GF-D8 (cell line): ENCODE measurements around the gene PFDN2.
"Not testable (repeated sequence)": the region's sequence is repeated elsewhere in the genome, so short reads cannot be mapped to it uniquely, and the experiment has no call there.

ENCODE experiments used
- DNase-seq: peaks from one replicate; lab custom pipeline; 2025; lab: John Stamatoyannopoulos, UW

Gene PFDN2

GRCh38 chr1:161080441-161081405 is 37.1 kb downstream of the PFDN2 start:
- DNase-seq: no peak

DNA sequence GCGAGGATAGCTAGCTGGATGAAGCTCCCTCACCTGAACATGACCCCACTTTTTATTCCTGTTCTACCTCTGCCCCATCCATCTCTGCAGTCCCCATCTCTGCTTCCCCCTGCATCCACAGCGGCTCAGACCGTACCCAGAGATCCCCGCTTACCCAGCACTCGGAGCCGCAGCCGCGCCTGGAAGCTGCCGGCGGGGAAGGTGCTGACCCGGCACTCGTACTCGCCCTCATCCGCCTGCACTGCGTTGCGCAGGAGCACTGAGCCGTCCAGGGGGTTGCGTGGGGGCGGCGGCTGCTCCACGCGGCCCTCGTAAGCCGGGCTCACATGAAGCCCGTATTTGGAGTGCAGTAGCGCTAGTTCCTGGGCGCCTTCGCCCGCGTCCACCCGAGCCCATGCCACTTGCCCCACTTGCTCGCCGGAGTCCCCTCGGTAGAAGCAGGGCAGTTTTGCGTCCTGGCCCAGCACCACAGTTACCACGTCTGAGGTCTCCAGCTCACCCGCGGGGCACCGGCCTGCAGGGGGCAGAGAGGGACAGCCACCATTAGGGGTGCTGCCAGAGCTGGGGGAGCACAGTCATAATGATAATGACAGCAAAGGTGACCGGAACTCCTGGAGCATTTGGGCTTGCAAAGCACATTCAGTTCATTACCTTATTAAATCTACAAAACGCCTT is 38.3 kb downstream of the PFDN2 start:
- no peak for DNase-seq

DNA sequence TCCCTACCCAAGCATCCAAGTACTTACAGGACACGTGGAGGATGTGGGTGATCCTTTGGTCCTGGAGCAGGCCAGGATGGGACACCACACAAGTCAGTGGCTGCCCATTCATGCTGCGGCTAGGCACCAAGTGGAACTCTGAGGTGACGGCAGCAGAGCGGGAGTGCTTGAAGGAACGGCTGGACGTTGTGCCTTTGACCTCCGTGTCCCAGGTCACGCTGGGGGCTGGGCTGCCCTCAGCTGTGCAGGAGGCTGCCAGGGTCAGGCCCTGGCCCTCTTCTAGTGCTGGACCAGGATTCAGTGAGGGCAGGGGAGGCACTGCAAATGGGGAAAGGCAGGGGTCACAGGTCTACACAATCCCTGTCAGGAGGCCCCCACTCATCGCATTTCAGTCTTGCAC is 40.4 kb downstream of the PFDN2 start:
- no peak for DNase-seq

DNA sequence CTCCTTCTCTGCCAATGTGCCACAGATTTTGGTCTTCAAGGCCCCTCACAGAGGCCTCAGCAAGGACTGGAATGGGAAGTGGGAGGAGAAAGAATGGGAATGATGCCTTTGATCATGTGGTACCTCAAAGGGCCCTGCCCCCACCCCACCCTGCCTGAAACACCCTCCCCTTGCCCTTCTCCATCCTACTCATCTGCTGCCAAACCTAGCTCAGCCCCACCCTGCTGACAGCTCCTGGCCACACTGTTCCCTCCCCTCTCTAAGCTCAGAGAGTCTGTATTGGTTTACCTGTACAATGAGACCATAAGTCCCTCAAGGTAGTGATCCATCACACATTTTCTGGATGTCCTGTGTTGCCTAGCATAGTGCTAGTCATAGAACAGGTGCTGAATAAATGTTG is 41.4 kb downstream of the PFDN2 start:
- no peak for DNase-seq

DNA sequence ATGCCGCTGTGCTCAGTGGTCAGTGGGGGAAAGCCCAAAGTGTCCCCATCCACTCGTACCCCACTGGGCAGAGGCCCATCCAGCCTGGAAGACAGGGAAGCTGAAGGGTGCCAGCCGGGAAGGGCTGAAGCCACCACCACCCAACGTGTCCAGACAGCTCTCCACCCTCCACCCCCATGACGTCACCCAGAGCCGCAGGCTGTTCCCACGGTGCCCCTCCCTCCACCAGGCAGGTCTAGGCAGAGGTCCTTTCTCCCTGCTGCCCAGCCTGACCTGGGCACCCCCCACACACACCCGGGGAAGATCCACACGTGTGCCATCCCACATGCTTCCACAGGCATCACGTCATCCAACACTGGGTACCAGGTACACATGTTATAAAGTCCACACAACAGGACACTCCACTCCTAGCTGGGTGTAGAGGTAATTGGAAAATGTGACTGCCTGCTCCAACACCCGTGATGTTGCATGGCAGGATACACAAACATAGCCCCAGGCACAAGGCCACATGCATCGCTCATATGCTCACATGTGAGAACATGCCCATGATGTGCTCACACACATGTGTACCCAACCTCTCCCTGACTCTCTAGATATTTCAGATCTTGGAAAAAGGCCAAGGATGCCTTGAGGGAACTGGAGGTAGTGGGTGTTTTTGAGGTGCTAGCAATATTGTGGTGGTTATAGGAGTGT is 43.0 kb downstream of the PFDN2 start:
- DNase-seq: no peak

- no peak for DNase-seq
These were observed 44.2 kb downstream of the PFDN2 start for GRCh38 chr1:161073474-161074121.

DNA sequence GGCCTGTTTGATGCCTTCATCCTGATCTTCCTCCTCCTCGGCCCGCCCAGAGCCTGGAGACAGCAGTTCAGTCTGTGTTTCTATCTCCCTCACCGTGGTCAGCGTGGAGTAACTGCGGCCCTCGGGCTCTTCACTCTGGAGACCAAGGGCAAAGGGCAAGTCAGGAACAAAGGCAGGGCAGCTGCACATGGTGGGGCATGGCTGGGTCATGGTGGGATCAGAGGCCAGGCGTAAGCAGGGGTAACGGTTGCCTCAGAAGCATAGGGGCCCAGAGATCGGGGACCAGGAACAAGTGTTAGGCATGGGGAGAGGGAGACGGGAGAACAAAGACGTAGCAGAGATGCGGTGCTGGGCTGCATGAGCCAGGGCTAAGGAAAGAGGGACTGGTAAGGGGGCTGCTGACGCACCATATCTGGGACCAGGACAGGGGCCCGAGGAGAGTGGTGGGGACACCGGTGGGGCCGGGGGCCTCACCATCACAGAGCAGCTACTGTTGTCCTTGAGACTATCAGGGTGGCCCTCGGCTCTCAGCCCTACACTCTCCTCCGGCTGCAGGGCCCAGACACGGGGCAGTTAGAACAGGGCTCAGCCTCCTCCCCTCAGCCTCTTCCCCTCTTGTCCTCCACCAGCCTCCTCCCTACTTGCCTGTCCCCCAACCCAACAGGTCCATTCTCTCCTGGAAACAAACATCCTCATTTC is 44.9 kb downstream of the PFDN2 start:
- no peak for DNase-seq

- DNase-seq: peak; percentile 27
These were observed 45.9 kb downstream of the PFDN2 start for GRCh38 chr1:161071886-161072371.

- DNase-seq: no peak
These were observed 47.1 kb downstream of the PFDN2 start for GRCh38 chr1:161070761-161071160.

DNA sequence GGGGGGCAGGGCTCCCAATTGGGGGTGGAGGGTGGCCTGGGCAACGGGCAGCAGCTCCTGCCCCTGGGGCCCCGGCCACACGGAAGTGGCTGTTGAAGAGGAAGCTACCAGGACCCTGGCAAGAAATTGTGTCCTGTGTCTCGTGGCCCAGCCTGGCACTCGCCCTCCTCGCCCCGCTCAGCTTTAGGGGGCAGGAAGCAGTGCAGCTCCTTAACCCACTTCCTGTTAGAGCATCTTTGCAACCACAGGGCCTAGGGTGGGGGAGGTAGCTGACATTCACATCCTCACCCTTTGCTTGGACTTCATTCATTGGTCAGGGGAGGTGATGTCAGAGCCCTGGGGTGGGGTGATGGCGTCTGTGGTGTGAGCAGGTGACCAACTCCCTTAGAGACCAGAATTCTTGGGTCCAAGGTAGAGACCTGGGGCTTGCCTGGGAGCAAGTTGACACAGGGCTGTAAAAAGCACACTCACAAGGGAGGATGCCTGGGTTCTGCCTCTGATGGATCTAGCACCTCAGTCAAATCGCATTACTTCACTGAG is 48.0 kb downstream of the PFDN2 start, which contains the start of gene ARHGAP30:
Gene ARHGAP30, minus strand, starts transcription at position 161 of the 540 bp plus-strand sequence. CDS start 267 bp downstream, outside the sequence.
- DNase-seq: peak; percentile 92

DNA sequence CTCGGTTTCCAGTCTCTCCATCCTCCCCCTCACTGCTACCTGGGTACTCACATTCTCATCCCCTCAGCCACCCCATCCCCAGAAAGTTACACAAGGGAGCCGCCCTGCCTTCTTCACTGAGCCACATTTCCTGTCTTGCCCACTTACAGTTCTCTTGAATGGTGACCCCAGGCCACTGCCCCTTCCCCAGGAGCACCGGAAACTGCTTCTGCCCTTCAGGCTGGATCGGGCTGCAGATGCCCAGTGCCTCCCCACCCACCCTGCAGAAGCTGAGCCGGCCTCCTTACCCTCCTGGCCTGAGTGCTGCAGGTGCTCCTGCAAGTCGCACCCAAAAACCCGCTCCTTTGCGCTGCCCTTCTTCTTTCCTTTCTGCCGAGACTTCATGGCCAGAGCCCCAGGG is 48.6 kb downstream of the PFDN2 start:
- DNase-seq: no peak

GRCh38 chr1:161068306-161069234 is 49.3 kb downstream of the PFDN2 start:
- DNase-seq: peak; percentile 89

- no peak for DNase-seq
These were observed 51.1 kb downstream of the PFDN2 start for GRCh38 chr1:161066694-161067093.

DNA sequence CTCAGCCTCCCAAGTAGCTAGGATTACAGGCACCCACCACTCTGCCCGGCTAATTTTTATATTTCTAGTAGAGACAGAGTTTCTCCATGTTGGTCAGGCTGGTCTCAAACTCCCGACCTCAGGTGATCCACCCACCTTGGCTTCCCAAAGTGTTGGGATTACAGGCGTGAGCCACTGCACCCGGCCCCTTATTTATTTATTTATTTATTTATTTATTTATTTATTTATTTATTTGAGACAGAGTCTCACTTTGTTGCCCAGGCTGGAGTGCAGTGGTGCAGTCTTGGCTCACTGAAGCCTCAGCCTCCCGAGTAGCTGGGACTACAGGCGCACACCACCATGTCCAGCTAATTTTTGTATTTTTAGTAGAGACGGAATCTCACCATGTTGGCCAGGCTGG is 52.2 kb downstream of the PFDN2 start:
- DNase-seq: not testable (repeated sequence)

- not testable (repeated sequence) for DNase-seq
These were observed 53.9 kb downstream of the PFDN2 start for GRCh38 chr1:161063936-161064335.

DNA sequence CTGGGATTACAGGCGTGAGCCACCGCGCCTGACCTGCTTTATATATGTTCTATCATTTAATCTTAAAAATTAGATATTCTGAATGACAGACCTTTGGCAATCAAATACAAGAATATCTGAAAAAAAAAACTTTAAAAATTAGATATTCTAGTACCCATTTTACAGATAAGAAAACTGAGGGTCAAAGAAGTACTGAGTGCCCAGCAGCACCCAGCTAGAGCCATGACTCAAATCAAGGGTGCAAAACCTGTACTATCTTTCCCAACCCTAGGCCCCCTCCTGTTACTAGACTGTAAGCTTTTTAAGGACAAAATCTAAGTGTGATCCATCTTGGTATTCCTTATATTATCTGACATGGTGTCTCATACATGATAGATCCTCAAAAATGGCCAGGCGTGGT is 56.4 kb downstream of the PFDN2 start:
- DNase-seq: no peak

- no peak for DNase-seq
These were observed 58.5 kb downstream of the PFDN2 start for GRCh38 chr1:161059293-161059692.

GRCh38 chr1:161054805-161055204 is 63.0 kb downstream of the PFDN2 start:
- DNase-seq: no peak

DNA sequence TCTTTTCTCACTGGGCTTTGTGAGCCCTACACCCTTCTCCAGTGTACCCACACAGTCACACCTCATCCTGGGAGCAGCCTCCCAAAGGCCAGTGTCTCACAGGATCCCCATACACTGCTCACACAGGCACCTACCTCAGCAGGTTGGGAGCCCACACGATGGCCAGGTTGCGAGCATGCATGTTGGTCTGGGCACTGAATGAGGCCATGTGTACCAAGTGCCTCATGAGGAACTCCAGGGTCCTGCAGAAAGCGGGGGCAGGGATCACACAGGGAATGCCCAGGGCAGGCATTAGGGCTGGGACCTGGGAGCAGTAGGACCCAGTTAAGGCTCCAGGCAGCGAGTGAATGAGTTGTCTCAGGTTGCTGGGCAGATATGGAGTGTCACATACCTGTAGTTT is 63.6 kb downstream of the PFDN2 start:
- DNase-seq: no peak

- no peak for DNase-seq
These were observed 64.9 kb downstream of the PFDN2 start for GRCh38 chr1:161052899-161053298.
